H1 (cell line): ENCODE data around the gene BAAT. TPM values are rescaled to one million over a fixed set of nuclear protein-coding genes. Genes with fewer than 3 reads are reported as not detected.

Experiments
- CTCF ChIA-PET: fragments of 300-600 bp; sonication (Branson Sonifier 250); formaldehyde crosslinking; loops from one replicate; lab custom pipeline; 2021; ENCODE audit not compliant: partially characterized antibody; lab: Charles Lee
- POLR2A ChIA-PET: fragments of 300-600 bp; sonication (Branson Sonifier 250); formaldehyde crosslinking; loops from one replicate; lab custom pipeline; 2021; ENCODE audit warnings: inconsistent platforms; ENCODE audit not compliant: partially characterized antibody; lab: Charles Lee
- DNase-seq, 2 experiments: peaks; one replicate each; pipeline versions ENCODE4 v3.0.0 to v3.0.0-alpha.2; 2010 to 2022; ENCODE audit warnings: low spot score in 2 of 2, low read depth in 1 of 2, mixed read lengths in 1 of 2
- FAIRE-seq: peaks from 2 replicates; lab custom pipeline; 2011; peaks lifted over from hg19 to GRCh38; lab: Jason Lieb, UNC
- H2AFZ ChIP-seq: 2 replicates; pipeline ENCODE4 v1.8.1; 2012; ENCODE audit warnings: low read length, inconsistent platforms
- H2AK5ac ChIP-seq: 2 replicates; pipeline ENCODE4 v1.6.1; 2013; ENCODE audit warnings: low read depth, low read length
- H2BK120ac ChIP-seq: replicated peaks from 2 replicates; pipeline ENCODE3; 2013; ENCODE audit warnings: low read depth, low read length, inconsistent platforms
- H2BK12ac ChIP-seq: 2 replicates; pipeline ENCODE4 v1.6.1; 2013; ENCODE audit warnings: low read depth, low read length
- H2BK15ac ChIP-seq: 2 replicates; pipeline ENCODE4 v1.6.1; 2013; ENCODE audit warnings: low read length
- H2BK20ac ChIP-seq: 2 replicates; pipeline ENCODE4 v1.6.1; 2013; ENCODE audit warnings: low read length
- H2BK5ac ChIP-seq: 2 replicates; pipeline ENCODE4 v1.6.1; 2013; ENCODE audit warnings: low read depth, low read length
- H3K14ac ChIP-seq: 2 replicates; pipeline ENCODE4 v1.6.1; 2013; ENCODE audit warnings: inconsistent platforms; ENCODE audit not compliant: insufficient read length
- H3K18ac ChIP-seq: 2 replicates; pipeline ENCODE4 v1.6.1; 2013; ENCODE audit warnings: low read length; ENCODE audit errors: extremely low read depth
- H3K23ac ChIP-seq: 2 replicates; pipeline ENCODE4 v1.6.1; 2013; ENCODE audit warnings: inconsistent platforms; ENCODE audit not compliant: insufficient read length
- H3K23me2 ChIP-seq: 2 replicates; pipeline ENCODE4 v1.6.1; 2013; ENCODE audit warnings: low read depth, low read length
- H3K27ac ChIP-seq: 2 replicates; pipeline ENCODE4 v1.6.1; 2011; ENCODE audit warnings: low read depth, low read length, inconsistent platforms
- H3K27me3 ChIP-seq, 4 experiments: replicated peaks in 1 of 4; 1 replicate in 1 of 4; 2 replicates in 3 of 4; pipeline versions ENCODE4 v1.6.1 to v1.8.1; 2011 to 2013; ENCODE audit warnings: low read length in 3 of 4, mild to moderate bottlenecking in 3 of 4, inconsistent platforms in 2 of 4, mixed read lengths in 2 of 4, moderate library complexity in 1 of 4; ENCODE audit not compliant: control insufficient read depth in 3 of 4, insufficient read depth in 3 of 4; ENCODE audit errors: extremely low read depth in 1 of 4
- H3K36me3 ChIP-seq, 4 experiments: 2 replicates each; pipeline versions ENCODE4 v1.6.1 to v1.8.1; 2011 to 2013; ENCODE audit warnings: mild to moderate bottlenecking in 4 of 4, low read length in 3 of 4, moderate library complexity in 2 of 4, control low read depth in 1 of 4, inconsistent platforms in 1 of 4; ENCODE audit not compliant: insufficient read depth in 4 of 4, control insufficient read depth in 2 of 4
- H3K4ac ChIP-seq: replicated peaks from 2 replicates; pipeline ENCODE3; 2013; ENCODE audit warnings: low read length, low read depth, mixed read lengths, inconsistent platforms; ENCODE audit not compliant: insufficient read length
- H3K4me1 ChIP-seq, 4 experiments: replicated peaks in 1 of 4; 1 replicate in 1 of 4; 2 replicates in 3 of 4; pipeline versions ENCODE4 v1.6.1 to v1.8.1; 2011 to 2013; ENCODE audit warnings: low read length in 3 of 4, inconsistent platforms in 2 of 4, mixed read lengths in 1 of 4; ENCODE audit not compliant: insufficient read depth in 4 of 4, control insufficient read depth in 3 of 4
- H3K4me2 ChIP-seq, 2 experiments: 2 replicates each; pipeline versions ENCODE4 v1.6.1 to v1.8.1; 2011 to 2013; ENCODE audit warnings: low read depth in 2 of 2, low read length in 2 of 2, control low read depth in 1 of 2, inconsistent platforms in 1 of 2, mild to moderate bottlenecking in 1 of 2; ENCODE audit not compliant: insufficient read depth in 1 of 2
- H3K4me3 ChIP-seq, 4 experiments: fragments of 200-600, 300-600 bp in 1 of 4; sonication (generic), shearing (Covaris generic), sonication (Bioruptor Twin) in 1 of 4; 2 replicates each; pipeline versions ENCODE4 v1.5.1 to v1.8.1; 2011 to 2016; ENCODE audit warnings: low read length in 4 of 4, low read depth in 3 of 4, control low read depth in 2 of 4, inconsistent platforms in 2 of 4, mild to moderate bottlenecking in 2 of 4, mixed read lengths in 1 of 4, moderate library complexity in 1 of 4; ENCODE audit not compliant: insufficient read depth in 2 of 4; ENCODE audit errors: extremely low read depth in 1 of 4
- H3K56ac ChIP-seq: replicated peaks from 2 replicates; pipeline ENCODE3; 2013; ENCODE audit warnings: low read depth, mild to moderate bottlenecking, mixed read lengths, low read length, inconsistent platforms; ENCODE audit not compliant: insufficient read length
- H3K79me1 ChIP-seq: 2 replicates; pipeline ENCODE4 v1.6.1; 2013; ENCODE audit warnings: low read depth, low read length, control low read depth
- H3K79me2 ChIP-seq, 2 experiments: 2 replicates each; pipeline versions ENCODE4 v1.6.1 to v1.8.1; 2012 to 2013; ENCODE audit warnings: low read length in 2 of 2, mild to moderate bottlenecking in 2 of 2, inconsistent platforms in 1 of 2; ENCODE audit not compliant: insufficient read depth in 2 of 2, control insufficient read depth in 1 of 2
- H3K9ac ChIP-seq, 4 experiments: replicated peaks in 1 of 4; 1 replicate in 1 of 4; 2 replicates in 3 of 4; pipeline versions ENCODE4 v1.6.1 to v1.8.1; 2011 to 2013; ENCODE audit warnings: low read depth in 3 of 4, low read length in 3 of 4, control low read depth in 2 of 4, mild to moderate bottlenecking in 2 of 4, moderate library complexity in 2 of 4, inconsistent platforms in 1 of 4; ENCODE audit errors: extremely low read depth in 1 of 4
- H3K9me3 ChIP-seq, 2 experiments: 2 replicates each; pipeline versions ENCODE4 v1.6.1 to v1.8.1; 2012 to 2013; ENCODE audit warnings: mild to moderate bottlenecking in 2 of 2, moderate library complexity in 2 of 2, control low read depth in 1 of 2, inconsistent platforms in 1 of 2, low read depth in 1 of 2, low read length in 1 of 2, mixed read lengths in 1 of 2; ENCODE audit not compliant: insufficient read depth in 2 of 2
- H4K20me1 ChIP-seq, 2 experiments: replicated peaks in 1 of 2; 2 replicates each; pipeline versions ENCODE3 to v1.8.1; 2011 to 2013; ENCODE audit warnings: inconsistent platforms in 2 of 2, low read length in 2 of 2, mild to moderate bottlenecking in 1 of 2; ENCODE audit not compliant: insufficient read depth in 2 of 2, control insufficient read depth in 1 of 2
- H4K5ac ChIP-seq: 2 replicates; pipeline ENCODE4 v1.6.1; 2013; ENCODE audit warnings: low read length, low read depth, mixed read lengths, inconsistent platforms; ENCODE audit not compliant: insufficient read length
- H4K8ac ChIP-seq: 2 replicates; pipeline ENCODE4 v1.8.0; 2013; ENCODE audit warnings: mild to moderate bottlenecking, moderate library complexity, low read length, inconsistent platforms; ENCODE audit not compliant: insufficient read depth; ENCODE audit errors: extremely low read depth
- H4K91ac ChIP-seq: replicated peaks from 2 replicates; pipeline ENCODE3; 2013; ENCODE audit warnings: low read length, mixed read lengths, inconsistent platforms; ENCODE audit not compliant: insufficient read length
- SIRT6 ChIP-seq: IDR thresholded peaks from one replicate; pipeline ENCODE4 v1.7.1; 2012; ENCODE audit warnings: low read length, inconsistent platforms
- polyA plus RNA-seq, 7 experiments: library from polyadenylated mRNA; depleted of rRNA in 3 of 7; stranded (reverse) in 5 of 7; unstranded in 2 of 7; fragments of >200 nt in 5 of 7; fragments of 200-250 nt in 2 of 7; gene quantifications; 1 replicate in 5 of 7; 2 replicates in 1 of 7; 4 replicates in 1 of 7; pipeline versions ENCODE4 v1.2.1 to v1.2.3, GENCODE V29; 2011 to 2013; ENCODE audit warnings: missing spikeins in 2 of 7, mixed read lengths in 2 of 7
- total RNA-seq: library from RNA; stranded (reverse); fragmentation: NEBNext Ultra II Directional; extraction: Animal tissue kit (Norgen Biotek cat#: 25700); gene quantifications from 2 replicates; pipeline ENCODE4 v1.2.1, GENCODE V29; 2021

Gene BAAT
- total and polyA plus RNA-seq, 2 of the 8 experiments (the other 6 are each of a cell fraction or from before 2014, with no cell fraction given), result 0.09 to 0.17 TPM

GRCh38 chr9:101380295-101380694 lies 4.5 kb downstream of the BAAT start:
- FAIRE-seq (no peak), DNase-seq (no peak)
- no peak overlapping the region for H3K4me2 ChIP-seq
- H3K79me1 ChIP-seq, result no peaks in the 10 kb centered on the region
- no peak overlapping the region for H3K56ac ChIP-seq
- no peaks in the 10 kb centered on the region for H3K36me3 ChIP-seq
- H2BK5ac ChIP-seq, result no peak overlapping the region
- H2BK120ac ChIP-seq, result no peak overlapping the region
- H2BK15ac ChIP-seq, result no peak overlapping the region
- no peak overlapping the region for H2AK5ac ChIP-seq
- no peak overlapping the region for H3K4me3 ChIP-seq
- ChIA-PET POLR2A (no interaction called here), CTCF (interaction anchor here (2.0 kb wide), 1 partner anchor 9 kb away, joined by 8 read pairs; no protein-coding TSS in a partner anchor)
- H3K79me2 ChIP-seq, result no peaks in the 10 kb centered on the region
- peaks cover 5% of the 10 kb centered on the region in 2 experiments; a peak in 2 of 4 replicates for H3K9me3 ChIP-seq
- H3K9ac ChIP-seq, result no peak overlapping the region
- no peak overlapping the region for H4K91ac ChIP-seq
- no peak overlapping the region for H4K5ac ChIP-seq
- H3K27ac ChIP-seq, result no peak overlapping the region
- no peak overlapping the region for H2BK12ac ChIP-seq
- H3K18ac ChIP-seq, result no peak overlapping the region
- peaks cover 0 to 3% (median 0%) of the 10 kb centered on the region in 4 experiments; a peak in 3 of 7 replicates for H3K4me1 ChIP-seq
- no peak overlapping the region for H4K8ac ChIP-seq
- no peak overlapping the region for H2BK20ac ChIP-seq
- no peak overlapping the region for H3K14ac ChIP-seq
- TF ChIP-seq SIRT6, result no peak
- H3K27me3 ChIP-seq, result no peaks in the 10 kb centered on the region
- no peak overlapping the region for H2AFZ ChIP-seq
- H3K23me2 ChIP-seq, result no peaks in the 10 kb centered on the region
- H3K4ac ChIP-seq, result no peak overlapping the region
- H4K20me1 ChIP-seq, result no peaks in the 10 kb centered on the region
- H3K23ac ChIP-seq, result no peak overlapping the region
